Tibial artery (tissue), 4 donors: ENCODE data around the gene ENAH.
A peak's percentile ranks its signal among the peaks of the same experiment; 100 is the strongest.

Source experiments
- DNase-seq, 2 donors: peaks; one replicate each; pipeline ENCODE4 v3.0.0-alpha.2; 2019
- H3K27ac ChIP-seq, 2 donors: fragments of 200-600 bp; sonication (generic) in 1 of 2; 1 replicate in 1 of 2; 2 replicates in 1 of 2; pipeline ENCODE4 v1.5.1; 2018 to 2019; ENCODE audit warnings: mild to moderate bottlenecking in 1 of 2
- H3K27me3 ChIP-seq, 2 donors: fragments of 200-600 bp; sonication (generic) in 1 of 2; one replicate each; pipeline versions ENCODE4 v1.5.1 to v1.6.0; 2016 to 2019
- H3K36me3 ChIP-seq, 3 donors: fragments of 200-600 bp; sonication (generic) in 2 of 3; one replicate each; pipeline ENCODE4 v1.5.1; 2016 to 2019; ENCODE audit warnings: mild to moderate bottlenecking in 2 of 3
- H3K4me1 ChIP-seq, 4 donors: fragments of 200-600 bp; sonication (generic) in 2 of 4; 1 replicate in 3 of 4; 2 replicates in 1 of 4; pipeline ENCODE4 v1.5.1; 2016 to 2019
- H3K4me3 ChIP-seq, 2 donors: fragments of 200-600 bp; sonication (generic) in 1 of 2; 1 replicate in 1 of 2; 2 replicates in 1 of 2; pipeline ENCODE4 v1.5.1; 2018 to 2019; ENCODE audit warnings: mild to moderate bottlenecking in 2 of 2
- H3K9me3 ChIP-seq, 3 donors: fragments of 200-600 bp; sonication (generic) in 1 of 3; one replicate each; pipeline ENCODE4 v1.5.1; 2016 to 2019
- intact Hi-C: fragments of 100-400 bp; cut with DNase I; formaldehyde crosslinking; loops from one replicate; pipeline ENCODE4 v1.15.0; 2023; ENCODE audit warnings: low total_unique reads
- TF ChIP-seq, protein P1 (sequence below), 2 experiments: fragments of 200-600 bp in 1 of 2; fragments of 450-650 bp in 1 of 2; IDR thresholded peaks; one replicate each; pipeline ENCODE4 v1.5.1; 2017 to 2019; ENCODE audit warnings: antibody characterized with exemption in 2 of 2, mild to moderate bottlenecking in 1 of 2, moderate library complexity in 1 of 2

ENAH gene

DNA sequence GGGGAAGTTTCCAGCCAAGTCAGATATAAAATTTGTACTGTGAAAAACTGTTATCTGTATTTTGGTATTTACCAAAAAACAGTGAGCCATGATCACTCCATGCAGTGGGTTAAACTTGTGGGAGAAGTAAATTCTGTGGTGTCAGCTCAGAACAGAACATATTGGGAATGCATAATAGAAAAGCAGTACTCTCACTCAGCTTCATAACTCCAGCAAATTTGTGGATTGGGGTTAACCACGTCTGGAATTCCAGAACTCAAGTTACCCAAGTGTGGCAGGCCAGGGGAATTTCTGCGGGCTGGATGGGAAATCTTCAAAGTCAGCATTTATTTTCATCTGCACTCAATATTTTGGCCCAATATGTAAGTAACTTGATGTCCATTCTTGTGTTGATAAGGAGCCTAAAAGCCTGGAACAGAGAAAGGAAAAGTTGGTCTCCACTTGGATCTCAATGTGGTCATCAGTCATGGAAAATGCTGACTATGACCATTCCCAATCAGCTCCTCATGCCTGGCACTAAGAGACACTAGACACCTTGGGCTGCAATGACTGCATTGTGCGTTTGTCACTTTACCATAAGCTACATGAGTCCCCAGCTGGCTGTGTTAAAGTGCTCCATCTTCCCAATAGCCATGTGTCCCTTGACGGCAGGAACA lies 39.1 kb upstream of the ENAH start:
- H3K36me3 ChIP-seq, result no peaks in the 10 kb centered on the region
- TF ChIP-seq, protein P1, sequence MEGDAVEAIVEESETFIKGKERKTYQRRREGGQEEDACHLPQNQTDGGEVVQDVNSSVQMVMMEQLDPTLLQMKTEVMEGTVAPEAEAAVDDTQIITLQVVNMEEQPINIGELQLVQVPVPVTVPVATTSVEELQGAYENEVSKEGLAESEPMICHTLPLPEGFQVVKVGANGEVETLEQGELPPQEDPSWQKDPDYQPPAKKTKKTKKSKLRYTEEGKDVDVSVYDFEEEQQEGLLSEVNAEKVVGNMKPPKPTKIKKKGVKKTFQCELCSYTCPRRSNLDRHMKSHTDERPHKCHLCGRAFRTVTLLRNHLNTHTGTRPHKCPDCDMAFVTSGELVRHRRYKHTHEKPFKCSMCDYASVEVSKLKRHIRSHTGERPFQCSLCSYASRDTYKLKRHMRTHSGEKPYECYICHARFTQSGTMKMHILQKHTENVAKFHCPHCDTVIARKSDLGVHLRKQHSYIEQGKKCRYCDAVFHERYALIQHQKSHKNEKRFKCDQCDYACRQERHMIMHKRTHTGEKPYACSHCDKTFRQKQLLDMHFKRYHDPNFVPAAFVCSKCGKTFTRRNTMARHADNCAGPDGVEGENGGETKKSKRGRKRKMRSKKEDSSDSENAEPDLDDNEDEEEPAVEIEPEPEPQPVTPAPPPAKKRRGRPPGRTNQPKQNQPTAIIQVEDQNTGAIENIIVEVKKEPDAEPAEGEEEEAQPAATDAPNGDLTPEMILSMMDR (IDR thresholded peaks at IDR 0.05), result no peak
- peaks cover 0 to 68% (median 49%) of the 10 kb centered on the region in 4 donors for H3K4me1 ChIP-seq
- no peak overlapping the region for H3K4me3 ChIP-seq
- DNase-seq, result peak in 1 of 2 donors; percentile 24
- H3K9me3 ChIP-seq, result no peaks in the 10 kb centered on the region
- peak overlapping the region; percentile 32 to 62 for H3K27ac ChIP-seq
- H3K27me3 ChIP-seq, result no peaks in the 10 kb centered on the region
- intact Hi-C loops, result no loop called here

DNA sequence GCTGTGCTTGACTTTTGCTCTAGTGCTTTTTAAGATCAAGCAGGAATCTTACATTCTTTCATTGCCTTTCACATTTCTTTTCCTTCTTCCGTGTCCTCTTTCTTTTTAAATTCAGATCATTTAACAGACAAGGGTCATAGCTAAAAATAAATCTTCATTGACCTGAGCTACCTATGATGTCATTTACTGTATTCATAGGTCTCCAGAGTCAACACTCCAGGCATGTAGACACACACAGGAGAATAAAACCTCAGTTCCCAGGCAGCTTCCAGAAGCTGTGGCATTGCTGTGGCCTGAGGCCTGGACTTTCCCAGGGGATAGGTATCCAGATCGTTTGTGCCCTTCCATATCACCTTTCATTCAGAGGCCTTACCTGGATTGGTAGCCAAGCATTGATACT lies 38.5 kb upstream of the ENAH start:
- Histone ChIP-seq H3K4me1 (peaks cover 0 to 68% (median 44%) of the 10 kb centered on the region in 4 donors), H3K27me3 (no peaks in the 10 kb centered on the region), H3K27ac (peak overlapping the region; percentile 32 to 56), H3K4me3 (no peak overlapping the region), H3K36me3 (no peaks in the 10 kb centered on the region), H3K9me3 (no peaks in the 10 kb centered on the region)
- peak in 1 of 2 donors; percentile 45 for DNase-seq
- intact Hi-C loops, result no loop called here
- TF ChIP-seq, protein P1 (IDR thresholded peaks at IDR 0.05), result no peak

DNA sequence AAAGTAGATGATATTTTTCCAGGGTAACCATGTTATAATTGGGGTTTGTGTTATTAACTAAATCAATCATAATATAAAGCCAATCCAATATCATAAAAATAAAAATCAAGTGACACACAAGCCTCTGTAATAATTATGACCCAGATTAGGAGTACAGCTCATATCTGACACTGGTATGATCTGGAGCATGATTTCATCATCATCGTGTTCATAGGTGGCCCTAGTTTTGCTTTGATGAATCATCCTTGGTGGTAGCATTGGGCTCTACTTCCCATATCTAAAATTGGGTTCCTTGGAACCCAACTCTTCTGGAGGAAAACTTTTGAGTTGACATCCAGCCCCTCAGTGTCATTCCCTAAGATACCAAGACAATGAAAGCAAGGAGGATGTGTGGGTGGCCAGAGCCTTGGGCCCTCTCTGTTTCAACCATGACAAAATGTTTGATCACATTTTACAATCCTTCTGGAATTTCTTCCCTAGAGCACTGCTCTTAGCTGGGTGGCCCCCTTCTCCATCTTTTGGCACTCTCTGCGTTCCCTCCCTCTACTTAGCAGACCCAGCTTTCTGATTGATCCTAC lies 37.0 kb upstream of the ENAH start:
- TF ChIP-seq, protein P1 (IDR thresholded peaks at IDR 0.05), result no peak
- Histone ChIP-seq H3K27ac (no peak overlapping the region), H3K36me3 (no peaks in the 10 kb centered on the region), H3K9me3 (no peaks in the 10 kb centered on the region), H3K27me3 (no peaks in the 10 kb centered on the region), H3K4me1 (peaks cover 0 to 68% (median 43%) of the 10 kb centered on the region in 4 donors), H3K4me3 (no peak overlapping the region)
- intact Hi-C loops, result no loop called here
- peak in 1 of 2 donors; percentile 27 for DNase-seq

DNA sequence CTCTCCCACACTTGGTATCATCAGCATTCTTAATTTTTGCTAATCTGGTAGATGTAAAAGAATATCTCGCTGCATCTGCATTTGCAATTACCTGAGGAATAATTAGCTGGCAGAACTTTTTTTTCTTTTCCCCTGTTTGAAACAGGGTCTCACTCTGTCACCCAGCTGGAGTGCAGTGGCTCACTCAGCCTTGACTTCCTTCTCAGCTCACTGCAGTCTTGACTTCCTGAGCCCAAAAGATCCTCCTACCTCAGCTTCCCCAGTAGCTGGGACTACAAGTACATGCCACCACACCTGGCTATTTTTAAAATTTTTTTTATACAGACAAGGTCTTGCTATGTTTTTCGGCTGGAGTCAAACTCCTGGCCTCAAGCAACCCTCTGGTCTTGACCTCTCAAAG lies 35.4 kb upstream of the ENAH start:
- TF ChIP-seq, protein P1 (IDR thresholded peaks at IDR 0.05), result no peak
- Histone ChIP-seq H3K27ac (no peak overlapping the region), H3K36me3 (no peaks in the 10 kb centered on the region), H3K4me3 (no peak overlapping the region), H3K9me3 (no peaks in the 10 kb centered on the region), H3K27me3 (no peaks in the 10 kb centered on the region), H3K4me1 (peaks cover 0 to 55% (median 28%) of the 10 kb centered on the region in 4 donors)
- intact Hi-C loops, result no loop called here
- no peak for DNase-seq

DNA sequence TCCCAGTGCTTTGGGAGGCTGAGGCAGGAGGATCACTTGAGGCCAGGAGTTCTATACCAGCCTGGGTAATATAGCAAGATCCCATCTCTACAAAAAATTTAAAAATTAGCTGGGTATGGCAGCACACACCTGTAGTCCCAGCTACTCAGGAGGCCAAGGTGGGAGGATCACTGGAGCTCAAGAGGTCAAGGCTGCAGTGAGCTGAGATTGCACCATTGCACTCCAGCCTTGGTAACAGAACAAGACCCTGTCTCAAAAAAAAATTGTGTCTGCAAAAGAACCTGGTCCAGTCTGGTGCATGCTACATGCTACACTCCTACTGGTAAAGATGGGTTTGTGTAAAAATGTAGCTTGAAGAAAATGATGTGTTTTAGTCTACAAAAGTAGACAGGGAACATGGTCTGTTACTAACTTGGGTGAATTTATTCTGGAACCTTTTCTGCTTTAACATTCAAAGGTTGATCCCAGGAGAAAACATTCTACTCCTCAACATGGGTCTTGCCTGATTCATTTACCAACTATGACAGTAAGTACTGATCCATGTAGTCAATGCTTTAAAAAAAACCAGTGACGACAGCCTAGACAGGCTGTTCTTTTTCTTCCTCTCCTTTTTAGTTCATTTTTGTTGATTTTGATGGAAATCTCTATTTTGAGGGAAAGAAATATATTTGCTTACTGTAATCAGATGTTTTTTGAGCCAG lies 32.7 kb upstream of the ENAH start:
- TF ChIP-seq, protein P1 (IDR thresholded peaks at IDR 0.05), result no peak
- peak in 1 of 2 donors; percentile 24 for DNase-seq
- peak overlapping the region in 1 of 2 donors; percentile 33 for H3K27ac ChIP-seq
- H3K4me3 ChIP-seq, result no peak overlapping the region
- H3K27me3 ChIP-seq, result no peaks in the 10 kb centered on the region
- H3K4me1 ChIP-seq, result peaks cover 0 to 28% (median 7%) of the 10 kb centered on the region in 4 donors
- no peaks in the 10 kb centered on the region for H3K9me3 ChIP-seq
- intact Hi-C loops, result no loop called here
- no peaks in the 10 kb centered on the region for H3K36me3 ChIP-seq
